Caco-2 (cell line): Measurements from ENCODE around the gene NXPH4. TPM values are rescaled to one million over a fixed set of nuclear protein-coding genes. Genes with fewer than 3 reads are reported as not detected.

Experiments
- BruUV-seq: library from RNA; stranded (reverse); fragments of 400-500 nt; replicated peaks from 2 replicates; lab custom pipeline; 2021; lab: Mats Ljungman, UMichigan
- CTCF ChIA-PET: fragments of 300-600 bp; sonication (Branson Sonifier 250); formaldehyde crosslinking; loops from one replicate; lab custom pipeline; 2022; ENCODE audit warnings: antibody characterized with exemption; lab: Charles Lee
- POLR2A ChIA-PET: fragments of 300-600 bp; sonication (Branson Sonifier 250); formaldehyde crosslinking; loops from one replicate; lab custom pipeline; 2022; ENCODE audit warnings: antibody characterized with exemption; lab: Charles Lee
- DNase-seq, 2 experiments: peaks; one replicate each; pipeline versions ENCODE4 v3.0.0 to v3.0.0-alpha.2; 2020 to 2022
- H3K27me3 ChIP-seq: replicated peaks from 2 replicates; pipeline ENCODE4 v1.6.0; 2011; ENCODE audit warnings: low read length; ENCODE audit not compliant: control insufficient read depth, insufficient read depth
- H3K36me3 ChIP-seq: 2 replicates; pipeline ENCODE4 v1.5.1; 2011; ENCODE audit warnings: low read length; ENCODE audit not compliant: control insufficient read depth, insufficient read depth
- H3K4me1 ChIP-seq: fragments of 250-450 bp; sonication (Bioruptor Pico); 2 replicates; pipeline ENCODE4 v1.5.1; 2020; ENCODE audit warnings: mild to moderate bottlenecking
- H3K4me3 ChIP-seq: 2 replicates; pipeline ENCODE4 v1.5.1; 2011; ENCODE audit warnings: low read depth, mild to moderate bottlenecking, control low read depth, low read length
- H3K9me3 ChIP-seq: fragments of 250-450 bp; sonication (Bioruptor Pico); 2 replicates; pipeline ENCODE4 v1.5.1; 2020; ENCODE audit warnings: mild to moderate bottlenecking, moderate library complexity
- H3K27ac Mint-ChIP-seq: one replicate; pipeline ENCODE4 v1.8.0; 2022; ENCODE audit warnings: mixed read lengths; ENCODE audit not compliant: unreplicated experiment
- H3K27me3 Mint-ChIP-seq: one replicate; pipeline ENCODE4 v1.8.0; 2022; ENCODE audit warnings: mixed read lengths; ENCODE audit not compliant: insufficient read depth, unreplicated experiment
- H3K36me3 Mint-ChIP-seq: one replicate; pipeline ENCODE4 v1.8.0; 2022; ENCODE audit warnings: mild to moderate bottlenecking, mixed read lengths; ENCODE audit not compliant: insufficient read depth, unreplicated experiment
- H3K4me1 Mint-ChIP-seq: one replicate; pipeline ENCODE4 v1.8.0; 2022; ENCODE audit warnings: low read depth, mixed read lengths; ENCODE audit not compliant: unreplicated experiment
- H3K4me3 Mint-ChIP-seq: one replicate; pipeline ENCODE4 v1.8.0; 2022; ENCODE audit warnings: mild to moderate bottlenecking, moderate library complexity, mixed read lengths; ENCODE audit not compliant: unreplicated experiment
- H3K9me3 Mint-ChIP-seq: one replicate; pipeline ENCODE4 v1.8.0; 2022; ENCODE audit warnings: mixed read lengths; ENCODE audit not compliant: unreplicated experiment
- intact Hi-C: fragments of 100-400 bp; cut with micrococcal nuclease; formaldehyde crosslinking; loops from one replicate; pipeline ENCODE4 v1.10.0; 2022; ENCODE audit not compliant: unreplicated experiment
- total RNA-seq: library from RNA; stranded (reverse); gene quantifications from 2 replicates; pipeline ENCODE4 v1.2.3, GENCODE V29; 2022
- TF ChIP-seq, protein P1 (sequence below), 2 experiments: fragments of 200-600 bp in 1 of 2; IDR thresholded peaks; 1 replicate in 1 of 2; 2 replicates in 1 of 2; pipeline versions ENCODE4 v1.5.1 to v1.8.0; 2011 to 2022; ENCODE audit warnings: antibody characterized with exemption in 1 of 2, control low read depth in 1 of 2, inconsistent platforms in 1 of 2, low read depth in 1 of 2, low read length in 1 of 2, mild to moderate bottlenecking in 1 of 2, moderate library complexity in 1 of 2; ENCODE audit not compliant: insufficient read depth in 1 of 2, severe bottlenecking in 1 of 2, unreplicated experiment in 1 of 2

NXPH4 gene
- total RNA-seq, 1 experiment from 2014 or later: 10.0 TPM

DNA sequence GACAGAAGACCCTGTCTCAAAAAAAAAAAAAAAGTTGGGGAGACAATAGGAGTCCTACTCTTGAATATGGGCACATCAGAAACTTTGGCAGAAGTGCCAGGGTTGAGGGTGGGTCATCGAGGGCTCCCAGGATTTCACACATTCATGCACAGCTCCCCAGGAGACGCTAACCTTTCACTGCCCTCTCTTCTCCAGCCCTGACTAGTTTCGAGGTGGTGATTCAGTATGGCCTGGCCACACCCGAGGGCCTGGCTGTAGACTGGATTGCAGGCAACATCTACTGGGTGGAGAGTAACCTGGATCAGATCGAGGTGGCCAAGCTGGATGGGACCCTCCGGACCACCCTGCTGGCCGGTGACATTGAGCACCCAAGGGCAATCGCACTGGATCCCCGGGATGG is 39.7 kb upstream of the NXPH4 start:
- Mint-ChIP-seq H3K27ac (no peak overlapping the region), H3K4me3 (no peak overlapping the region), H3K9me3 (no peaks in the 10 kb centered on the region), H3K27me3 (no peaks in the 10 kb centered on the region), H3K36me3 (peaks cover 64% of the 10 kb centered on the region), H3K4me1 (peaks cover 7% of the 10 kb centered on the region)
- no peaks in the 10 kb centered on the region for H3K9me3 ChIP-seq
- peaks cover 17% of the 10 kb centered on the region for H3K36me3 ChIP-seq
- ChIA-PET CTCF (interaction anchor here (0.6 to 2.8 kb wide), 3 partner anchors 30 to 53 kb away, joined by 3 to 20 read pairs (median 6); partner anchors contain the start of genes LRP1 and LRP1-AS), POLR2A (no interaction called here)
- no peak for DNase-seq
- H3K4me3 ChIP-seq: no peak overlapping the region
- no peaks in the 10 kb centered on the region for H3K27me3 ChIP-seq
- no TSS peak for BruUV-seq
- TF ChIP-seq, protein P1, sequence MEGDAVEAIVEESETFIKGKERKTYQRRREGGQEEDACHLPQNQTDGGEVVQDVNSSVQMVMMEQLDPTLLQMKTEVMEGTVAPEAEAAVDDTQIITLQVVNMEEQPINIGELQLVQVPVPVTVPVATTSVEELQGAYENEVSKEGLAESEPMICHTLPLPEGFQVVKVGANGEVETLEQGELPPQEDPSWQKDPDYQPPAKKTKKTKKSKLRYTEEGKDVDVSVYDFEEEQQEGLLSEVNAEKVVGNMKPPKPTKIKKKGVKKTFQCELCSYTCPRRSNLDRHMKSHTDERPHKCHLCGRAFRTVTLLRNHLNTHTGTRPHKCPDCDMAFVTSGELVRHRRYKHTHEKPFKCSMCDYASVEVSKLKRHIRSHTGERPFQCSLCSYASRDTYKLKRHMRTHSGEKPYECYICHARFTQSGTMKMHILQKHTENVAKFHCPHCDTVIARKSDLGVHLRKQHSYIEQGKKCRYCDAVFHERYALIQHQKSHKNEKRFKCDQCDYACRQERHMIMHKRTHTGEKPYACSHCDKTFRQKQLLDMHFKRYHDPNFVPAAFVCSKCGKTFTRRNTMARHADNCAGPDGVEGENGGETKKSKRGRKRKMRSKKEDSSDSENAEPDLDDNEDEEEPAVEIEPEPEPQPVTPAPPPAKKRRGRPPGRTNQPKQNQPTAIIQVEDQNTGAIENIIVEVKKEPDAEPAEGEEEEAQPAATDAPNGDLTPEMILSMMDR (IDR thresholded peaks at IDR 0.05; ENCODE audit: insufficient read depth in 1 of 2, low read depth in 1 of 2, low read length in 1 of 2, severe bottlenecking in 1 of 2, unreplicated experiment in 1 of 2): no peak
- H3K4me1 ChIP-seq: no peaks in the 10 kb centered on the region
- intact Hi-C loops: loop anchor here (2.0 kb wide), 1 partner anchor 60 kb away; a partner anchor contains a TSS

DNA sequence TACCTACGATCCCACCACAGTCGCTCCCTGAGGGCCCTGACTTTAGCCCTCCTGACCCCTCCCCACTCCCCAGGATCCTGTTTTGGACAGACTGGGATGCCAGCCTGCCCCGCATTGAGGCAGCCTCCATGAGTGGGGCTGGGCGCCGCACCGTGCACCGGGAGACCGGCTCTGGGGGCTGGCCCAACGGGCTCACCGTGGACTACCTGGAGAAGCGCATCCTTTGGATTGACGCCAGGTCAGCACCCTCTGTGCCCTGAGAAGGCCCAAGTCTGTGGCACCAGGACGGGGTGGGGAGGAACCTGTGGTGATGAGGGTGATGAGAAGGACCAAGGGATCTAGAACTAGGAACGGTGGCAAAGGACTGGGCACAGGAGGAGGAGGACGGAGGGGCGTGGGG is 39.2 kb upstream of the NXPH4 start:
- Mint-ChIP-seq H3K27me3 (no peaks in the 10 kb centered on the region), H3K4me1 (peaks cover 7% of the 10 kb centered on the region), H3K4me3 (no peak overlapping the region), H3K9me3 (no peaks in the 10 kb centered on the region), H3K27ac (no peak overlapping the region), H3K36me3 (peaks cover 64% of the 10 kb centered on the region)
- no peaks in the 10 kb centered on the region for H3K4me1 ChIP-seq
- peaks cover 17% of the 10 kb centered on the region for H3K36me3 ChIP-seq
- no peaks in the 10 kb centered on the region for H3K27me3 ChIP-seq
- POLR2A ChIA-PET: no interaction called here
- no TSS peak for BruUV-seq
- CTCF ChIA-PET: interaction anchor here (0.7 to 2.8 kb wide), 2 partner anchors 45 to 53 kb away, joined by 3 to 20 read pairs; no protein-coding TSS in a partner anchor
- no peaks in the 10 kb centered on the region for H3K9me3 ChIP-seq
- TF ChIP-seq, protein P1 (IDR thresholded peaks at IDR 0.05; ENCODE audit: insufficient read depth in 1 of 2, low read depth in 1 of 2, low read length in 1 of 2, severe bottlenecking in 1 of 2, unreplicated experiment in 1 of 2): no peak
- intact Hi-C loops: loop anchor here (2.0 kb wide), 1 partner anchor 59 kb away; a partner anchor contains a TSS
- H3K4me3 ChIP-seq: no peak overlapping the region
- no peak for DNase-seq

- Histone ChIP-seq H3K9me3 (no peaks in the 10 kb centered on the region), H3K4me1 (no peaks in the 10 kb centered on the region), H3K27me3 (no peaks in the 10 kb centered on the region), H3K36me3 (peaks cover 14% of the 10 kb centered on the region), H3K4me3 (no peak overlapping the region)
- H3K9me3 Mint-ChIP-seq: no peaks in the 10 kb centered on the region
- TF ChIP-seq, protein P1 (IDR thresholded peaks at IDR 0.05; ENCODE audit: insufficient read depth in 1 of 2, low read depth in 1 of 2, low read length in 1 of 2, severe bottlenecking in 1 of 2, unreplicated experiment in 1 of 2): no peak
- H3K36me3 Mint-ChIP-seq: peaks cover 67% of the 10 kb centered on the region
- H3K4me3 Mint-ChIP-seq: no peak overlapping the region
- CTCF ChIA-PET: interaction anchor here (0.7 kb wide), 1 partner anchor 45 kb away, joined by 3 read pairs; no protein-coding TSS in a partner anchor
- H3K4me1 Mint-ChIP-seq: peaks cover 15% of the 10 kb centered on the region
- intact Hi-C loops: no loop called here
- POLR2A ChIA-PET: no interaction called here
- no peaks in the 10 kb centered on the region for H3K27me3 Mint-ChIP-seq
- no peak overlapping the region for H3K27ac Mint-ChIP-seq
- DNase-seq: no peak
- no TSS peak for BruUV-seq
Measured at GRCh38 chr12:57178213-57178612, 38.4 kb upstream of the NXPH4 start.
